ENCODE measurements around the gene NCKAP5.

The NCKAP5 gene

DNA sequence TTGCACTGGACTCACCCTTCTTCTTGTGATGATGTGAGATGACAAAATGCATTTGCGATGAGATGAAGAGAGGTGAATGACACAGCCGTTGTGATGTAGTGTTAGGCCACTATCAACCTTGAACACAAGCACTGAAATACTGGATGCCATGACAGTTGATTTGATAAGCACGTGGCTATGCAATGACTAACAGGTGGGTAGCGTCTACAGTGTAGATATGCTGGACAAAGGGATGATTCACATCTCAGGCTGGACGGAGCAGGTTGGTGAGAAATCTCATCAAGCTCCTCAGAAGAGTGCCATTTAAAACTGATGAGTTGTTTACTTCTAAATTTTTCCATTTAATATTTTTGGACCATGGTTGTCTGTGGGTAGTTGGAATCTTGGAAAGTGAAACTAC lies 522.5 kb downstream of the NCKAP5 start:
- H2BK5ac ChIP-seq (ENCODE audit: low read length) = no peak overlapping the region
- no peak overlapping the region for H2AFZ ChIP-seq (ENCODE audit: low read length)
- H2BK120ac ChIP-seq (ENCODE audit: low read depth, low read length) = no peak overlapping the region
- H3K79me1 ChIP-seq (ENCODE audit: low read depth, low read length) = no peaks in the 10 kb centered on the region
- no peak overlapping the region for H3K14ac ChIP-seq (ENCODE audit: low read length)
- no peak overlapping the region for H4K8ac ChIP-seq (ENCODE audit: low read depth, low read length)
- H3K9me3 ChIP-seq (replicated peaks in 1 of 2; ENCODE audit: control insufficient read depth in 2 of 2, insufficient read depth in 1 of 2, low read depth in 1 of 2, low read length in 2 of 2) = no peaks in the 10 kb centered on the region
- peaks cover 0 to 17% of the 10 kb centered on the region in 2 donors for H3K36me3 ChIP-seq (replicated peaks in 1 of 2; ENCODE audit: control insufficient read depth in 2 of 2, insufficient read depth in 2 of 2, low read length in 2 of 2)
- no peak overlapping the region for H3K9ac ChIP-seq (ENCODE audit: low read depth, low read length, poor library complexity)
- no peak overlapping the region for H2BK12ac ChIP-seq (ENCODE audit: low read length)
- no peak overlapping the region for H3K18ac ChIP-seq (ENCODE audit: low read length)
- no peak overlapping the region for H4K91ac ChIP-seq (ENCODE audit: low read depth, low read length, poor library complexity)
- no peak overlapping the region for H3K27ac ChIP-seq (replicated peaks; ENCODE audit: low read length)
- no CpG with 5 or more reads among the region's 5 CpGs for WGBS, 2 donors (ENCODE audit: extremely low coverage in 2 of 2, insufficient read length in 2 of 2, insufficient replicate concordance in 1 of 2)
- no peak overlapping the region for H3K4ac ChIP-seq (ENCODE audit: low read length)
- no peaks in the 10 kb centered on the region for H3K4me1 ChIP-seq (ENCODE audit: control insufficient read depth in 2 of 2, insufficient read depth in 1 of 2, low read depth in 1 of 2, low read length in 2 of 2)
- H3K4me2 ChIP-seq (ENCODE audit: insufficient read depth, low read length, poor library complexity, severe bottlenecking) = no peak overlapping the region
- H3K4me3 ChIP-seq (ENCODE audit: low read length in 2 of 2) = no peak overlapping the region
- H3K27me3 ChIP-seq (ENCODE audit: control insufficient read depth in 3 of 3, insufficient read depth in 3 of 3, low read depth in 1 of 3, low read length in 3 of 3) = no peaks in the 10 kb centered on the region
- H3K23ac ChIP-seq (ENCODE audit: low read depth, low read length, poor library complexity) = no peak overlapping the region
- H2BK15ac ChIP-seq (ENCODE audit: low read length) = no peak overlapping the region
- H2AK5ac ChIP-seq (ENCODE audit: low read depth, low read length) = no peak overlapping the region
- DNase-seq (ENCODE audit: low spot score) = no peak

DNA sequence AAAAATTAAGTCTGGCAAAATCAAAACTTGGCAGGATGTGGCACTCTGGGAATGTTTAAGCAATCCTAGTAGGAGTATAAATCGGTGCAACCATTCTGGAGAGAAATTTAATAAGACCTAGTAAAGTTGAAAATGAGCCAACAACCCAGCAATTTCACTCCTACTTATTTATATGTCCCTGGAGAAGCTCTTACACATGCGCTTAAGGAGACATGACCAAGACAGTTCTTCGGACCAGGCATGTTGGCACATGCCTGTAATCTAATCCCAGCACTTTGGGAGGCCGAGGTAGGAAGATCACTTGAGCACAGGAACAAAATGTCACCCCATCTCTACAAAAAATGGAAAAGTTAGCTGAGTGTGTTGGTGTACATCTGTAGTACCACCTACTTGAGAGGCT lies 523.7 kb downstream of the NCKAP5 start:
- no peak overlapping the region for H3K18ac ChIP-seq (ENCODE audit: low read length)
- H2BK15ac ChIP-seq (ENCODE audit: low read length) = no peak overlapping the region
- H3K79me1 ChIP-seq (ENCODE audit: low read depth, low read length) = no peaks in the 10 kb centered on the region
- no peak overlapping the region for H3K4me2 ChIP-seq (ENCODE audit: insufficient read depth, low read length, poor library complexity, severe bottlenecking)
- H3K9me3 ChIP-seq (replicated peaks in 1 of 2; ENCODE audit: control insufficient read depth in 2 of 2, insufficient read depth in 1 of 2, low read depth in 1 of 2, low read length in 2 of 2) = no peaks in the 10 kb centered on the region
- no peak overlapping the region for H3K9ac ChIP-seq (ENCODE audit: low read depth, low read length, poor library complexity)
- H4K91ac ChIP-seq (ENCODE audit: low read depth, low read length, poor library complexity) = no peak overlapping the region
- no peaks in the 10 kb centered on the region for H3K4me1 ChIP-seq (ENCODE audit: control insufficient read depth in 2 of 2, insufficient read depth in 1 of 2, low read depth in 1 of 2, low read length in 2 of 2)
- H2BK5ac ChIP-seq (ENCODE audit: low read length) = no peak overlapping the region
- WGBS, 2 donors (ENCODE audit: extremely low coverage in 2 of 2, insufficient read length in 2 of 2, insufficient replicate concordance in 1 of 2) = no CpG with 5 or more reads among the region's 4 CpGs
- H3K4ac ChIP-seq (ENCODE audit: low read length) = no peak overlapping the region
- H3K23ac ChIP-seq (ENCODE audit: low read depth, low read length, poor library complexity) = no peak overlapping the region
- no peak overlapping the region for H3K27ac ChIP-seq (replicated peaks; ENCODE audit: low read length)
- H2AK5ac ChIP-seq (ENCODE audit: low read depth, low read length) = no peak overlapping the region
- no peak overlapping the region for H2BK12ac ChIP-seq (ENCODE audit: low read length)
- H3K36me3 ChIP-seq (replicated peaks in 1 of 2; ENCODE audit: control insufficient read depth in 2 of 2, insufficient read depth in 2 of 2, low read length in 2 of 2) = peaks cover 0 to 19% of the 10 kb centered on the region in 2 donors
- H3K4me3 ChIP-seq (ENCODE audit: low read length in 2 of 2) = no peak overlapping the region
- no peak overlapping the region for H2AFZ ChIP-seq (ENCODE audit: low read length)
- no peak overlapping the region for H3K14ac ChIP-seq (ENCODE audit: low read length)
- no peak overlapping the region for H4K8ac ChIP-seq (ENCODE audit: low read depth, low read length)
- DNase-seq (ENCODE audit: low spot score) = no peak
- H3K27me3 ChIP-seq (ENCODE audit: control insufficient read depth in 3 of 3, insufficient read depth in 3 of 3, low read depth in 1 of 3, low read length in 3 of 3) = no peaks in the 10 kb centered on the region
- H2BK120ac ChIP-seq (ENCODE audit: low read depth, low read length) = no peak overlapping the region

DNA sequence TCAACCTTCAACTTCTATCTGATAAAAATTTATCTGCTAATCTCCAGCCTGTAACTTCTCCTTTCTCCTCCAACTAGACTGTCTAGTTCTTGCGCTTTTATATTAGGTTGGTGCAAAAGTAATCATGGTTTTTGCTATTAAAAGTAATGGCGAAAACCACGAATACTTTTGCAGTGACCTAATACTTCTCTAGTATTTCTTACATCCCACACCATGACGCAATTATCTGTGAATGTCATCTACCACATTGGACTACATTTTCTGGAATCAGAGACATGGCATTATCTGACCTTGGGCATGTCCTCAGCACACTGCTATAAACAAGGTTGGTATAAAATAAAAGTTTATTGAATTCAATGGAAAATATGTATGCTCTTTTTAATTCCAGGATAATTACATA lies 528.1 kb downstream of the NCKAP5 start:
- Histone ChIP-seq H3K9me3 (replicated peaks in 1 of 2; ENCODE audit: control insufficient read depth in 2 of 2, insufficient read depth in 1 of 2, low read depth in 1 of 2, low read length in 2 of 2) (peaks cover 0 to 15% of the 10 kb centered on the region in 2 donors), H3K4me2 (ENCODE audit: insufficient read depth, low read length, poor library complexity, severe bottlenecking) (no peak overlapping the region), H2AFZ (ENCODE audit: low read length) (no peak overlapping the region), H2BK5ac (ENCODE audit: low read length) (no peak overlapping the region), H2BK15ac (ENCODE audit: low read length) (no peak overlapping the region), H2AK5ac (ENCODE audit: low read depth, low read length) (no peak overlapping the region), H2BK12ac (ENCODE audit: low read length) (no peak overlapping the region), H4K91ac (ENCODE audit: low read depth, low read length, poor library complexity) (no peak overlapping the region), H3K27me3 (ENCODE audit: control insufficient read depth in 3 of 3, insufficient read depth in 3 of 3, low read depth in 1 of 3, low read length in 3 of 3) (no peaks in the 10 kb centered on the region), H3K4ac (ENCODE audit: low read length) (no peak overlapping the region), H3K14ac (ENCODE audit: low read length) (no peak overlapping the region), H3K79me1 (ENCODE audit: low read depth, low read length) (no peaks in the 10 kb centered on the region), H3K18ac (ENCODE audit: low read length) (no peak overlapping the region), H3K27ac (replicated peaks; ENCODE audit: low read length) (no peak overlapping the region), H3K23ac (ENCODE audit: low read depth, low read length, poor library complexity) (no peak overlapping the region), H4K8ac (ENCODE audit: low read depth, low read length) (no peak overlapping the region), H2BK120ac (ENCODE audit: low read depth, low read length) (no peak overlapping the region), H3K4me1 (ENCODE audit: control insufficient read depth in 2 of 2, insufficient read depth in 1 of 2, low read depth in 1 of 2, low read length in 2 of 2) (no peaks in the 10 kb centered on the region), H3K9ac (ENCODE audit: low read depth, low read length, poor library complexity) (no peak overlapping the region), H3K4me3 (ENCODE audit: low read length in 2 of 2) (no peak overlapping the region), H3K36me3 (replicated peaks in 1 of 2; ENCODE audit: control insufficient read depth in 2 of 2, insufficient read depth in 2 of 2, low read length in 2 of 2) (peaks cover 0 to 13% of the 10 kb centered on the region in 2 donors)
- WGBS, 2 donors (ENCODE audit: extremely low coverage in 2 of 2, insufficient read length in 2 of 2, insufficient replicate concordance in 1 of 2) = no CpG with 5 or more reads among the region's 4 CpGs
- no peak for DNase-seq (ENCODE audit: low spot score)

DNA sequence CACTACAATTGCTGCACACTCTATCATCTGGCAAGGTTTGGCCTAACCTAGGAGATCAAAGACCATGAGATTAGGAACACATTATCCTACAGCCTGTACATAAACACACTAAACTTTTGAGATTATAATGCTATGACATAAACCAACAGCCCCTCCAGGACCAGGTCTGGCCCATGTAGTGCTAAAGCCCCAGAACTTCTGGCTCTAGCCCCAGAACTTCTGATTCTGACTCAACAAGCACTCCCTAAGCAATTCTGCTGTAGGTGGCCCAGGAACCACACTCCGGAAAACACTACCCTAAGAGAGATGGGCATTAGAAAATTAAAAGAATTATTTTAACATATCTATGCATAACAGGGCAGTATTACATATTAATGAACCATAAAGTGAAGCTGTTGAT lies 528.7 kb downstream of the NCKAP5 start:
- Histone ChIP-seq H3K18ac (ENCODE audit: low read length) (no peak overlapping the region), H2AK5ac (ENCODE audit: low read depth, low read length) (no peak overlapping the region), H3K4me1 (ENCODE audit: control insufficient read depth in 2 of 2, insufficient read depth in 1 of 2, low read depth in 1 of 2, low read length in 2 of 2) (no peaks in the 10 kb centered on the region), H2BK12ac (ENCODE audit: low read length) (no peak overlapping the region), H3K4ac (ENCODE audit: low read length) (no peak overlapping the region), H4K91ac (ENCODE audit: low read depth, low read length, poor library complexity) (no peak overlapping the region), H3K23ac (ENCODE audit: low read depth, low read length, poor library complexity) (no peak overlapping the region), H3K4me2 (ENCODE audit: insufficient read depth, low read length, poor library complexity, severe bottlenecking) (no peak overlapping the region), H3K14ac (ENCODE audit: low read length) (no peak overlapping the region), H3K4me3 (ENCODE audit: low read length in 2 of 2) (no peak overlapping the region), H3K27ac (replicated peaks; ENCODE audit: low read length) (no peak overlapping the region), H2BK120ac (ENCODE audit: low read depth, low read length) (no peak overlapping the region), H3K9me3 (replicated peaks in 1 of 2; ENCODE audit: control insufficient read depth in 2 of 2, insufficient read depth in 1 of 2, low read depth in 1 of 2, low read length in 2 of 2) (peaks cover 0 to 20% of the 10 kb centered on the region in 2 donors), H3K9ac (ENCODE audit: low read depth, low read length, poor library complexity) (no peak overlapping the region), H3K27me3 (ENCODE audit: control insufficient read depth in 3 of 3, insufficient read depth in 3 of 3, low read depth in 1 of 3, low read length in 3 of 3) (no peaks in the 10 kb centered on the region), H2BK5ac (ENCODE audit: low read length) (no peak overlapping the region), H2AFZ (ENCODE audit: low read length) (no peak overlapping the region), H2BK15ac (ENCODE audit: low read length) (no peak overlapping the region), H4K8ac (ENCODE audit: low read depth, low read length) (no peak overlapping the region), H3K36me3 (replicated peaks in 1 of 2; ENCODE audit: control insufficient read depth in 2 of 2, insufficient read depth in 2 of 2, low read length in 2 of 2) (peaks cover 0 to 8% of the 10 kb centered on the region in 2 donors), H3K79me1 (ENCODE audit: low read depth, low read length) (no peaks in the 10 kb centered on the region)
- no CpG with 5 or more reads among the region's 1 CpG for WGBS, 2 donors (ENCODE audit: extremely low coverage in 2 of 2, insufficient read length in 2 of 2, insufficient replicate concordance in 1 of 2)
- no peak for DNase-seq (ENCODE audit: low spot score)
